ENCODE measurements around the gene PTGS1.

Gene PTGS1

GRCh38 chr9:122380293-122380692, 9.5 kb downstream of the PTGS1 start:
- Histone ChIP-seq H3K9me2 (replicated peaks; ENCODE audit: low read depth, low read length) (no peaks in the 10 kb centered on the region), H3K9me3 (ENCODE audit: insufficient read depth, low read depth, low read length) (peaks cover 8% of the 10 kb centered on the region; the same call in 1 of the 2 replicates), H3K4me2 (ENCODE audit: low read depth, low read length, poor library complexity, severe bottlenecking) (no peak overlapping the region), H4K20me1 (ENCODE audit: insufficient read depth, low read length, poor library complexity, severe bottlenecking) (no peaks in the 10 kb centered on the region), H3F3A (ENCODE audit: low read depth) (no peaks in the 10 kb centered on the region), H3K4me3 (ENCODE audit: low read length, poor library complexity, severe bottlenecking) (no peak overlapping the region), H2AFZ (ENCODE audit: low read length) (no peak overlapping the region), H3K4me1 (ENCODE audit: insufficient read depth, low read length, poor library complexity, severe bottlenecking) (no peaks in the 10 kb centered on the region), H3K36me3 (ENCODE audit: insufficient read depth, low read length) (no peaks in the 10 kb centered on the region), H3K9ac (ENCODE audit: low read depth, low read length, poor library complexity, severe bottlenecking) (no peak overlapping the region), H3K79me2 (ENCODE audit: insufficient read depth, low read length) (no peaks in the 10 kb centered on the region), H3K27me3 (ENCODE audit: insufficient read depth, low read length, poor library complexity, severe bottlenecking) (no peaks in the 10 kb centered on the region)
- TF ChIP-seq EZH2phosphoT487 (IDR thresholded peaks at IDR 0.05; ENCODE audit: borderline replicate concordance) (no peak), CTCF (conservative IDR thresholded peaks at IDR 0.05; ENCODE audit: low read length) (no peak)

GRCh38 chr9:122381206-122381950, 10.6 kb downstream of the PTGS1 start:
- no peak for TF ChIP-seq EZH2phosphoT487 (IDR thresholded peaks at IDR 0.05; ENCODE audit: borderline replicate concordance)
- no peak for TF ChIP-seq CTCF (conservative IDR thresholded peaks at IDR 0.05; ENCODE audit: low read length)
- Histone ChIP-seq H3K4me3 (ENCODE audit: low read length, poor library complexity, severe bottlenecking) (no peak overlapping the region), H3K4me2 (ENCODE audit: low read depth, low read length, poor library complexity, severe bottlenecking) (no peak overlapping the region), H4K20me1 (ENCODE audit: insufficient read depth, low read length, poor library complexity, severe bottlenecking) (no peaks in the 10 kb centered on the region), H3K9me3 (ENCODE audit: insufficient read depth, low read depth, low read length) (peaks cover 8% of the 10 kb centered on the region; the same call in 1 of the 2 replicates), H3K36me3 (ENCODE audit: insufficient read depth, low read length) (no peaks in the 10 kb centered on the region), H2AFZ (ENCODE audit: low read length) (no peak overlapping the region), H3K79me2 (ENCODE audit: insufficient read depth, low read length) (no peaks in the 10 kb centered on the region), H3K27me3 (ENCODE audit: insufficient read depth, low read length, poor library complexity, severe bottlenecking) (no peaks in the 10 kb centered on the region), H3K4me1 (ENCODE audit: insufficient read depth, low read length, poor library complexity, severe bottlenecking) (no peaks in the 10 kb centered on the region), H3F3A (ENCODE audit: low read depth) (no peaks in the 10 kb centered on the region), H3K9ac (ENCODE audit: low read depth, low read length, poor library complexity, severe bottlenecking) (no peak overlapping the region), H3K9me2 (replicated peaks; ENCODE audit: low read depth, low read length) (no peaks in the 10 kb centered on the region)

DNA sequence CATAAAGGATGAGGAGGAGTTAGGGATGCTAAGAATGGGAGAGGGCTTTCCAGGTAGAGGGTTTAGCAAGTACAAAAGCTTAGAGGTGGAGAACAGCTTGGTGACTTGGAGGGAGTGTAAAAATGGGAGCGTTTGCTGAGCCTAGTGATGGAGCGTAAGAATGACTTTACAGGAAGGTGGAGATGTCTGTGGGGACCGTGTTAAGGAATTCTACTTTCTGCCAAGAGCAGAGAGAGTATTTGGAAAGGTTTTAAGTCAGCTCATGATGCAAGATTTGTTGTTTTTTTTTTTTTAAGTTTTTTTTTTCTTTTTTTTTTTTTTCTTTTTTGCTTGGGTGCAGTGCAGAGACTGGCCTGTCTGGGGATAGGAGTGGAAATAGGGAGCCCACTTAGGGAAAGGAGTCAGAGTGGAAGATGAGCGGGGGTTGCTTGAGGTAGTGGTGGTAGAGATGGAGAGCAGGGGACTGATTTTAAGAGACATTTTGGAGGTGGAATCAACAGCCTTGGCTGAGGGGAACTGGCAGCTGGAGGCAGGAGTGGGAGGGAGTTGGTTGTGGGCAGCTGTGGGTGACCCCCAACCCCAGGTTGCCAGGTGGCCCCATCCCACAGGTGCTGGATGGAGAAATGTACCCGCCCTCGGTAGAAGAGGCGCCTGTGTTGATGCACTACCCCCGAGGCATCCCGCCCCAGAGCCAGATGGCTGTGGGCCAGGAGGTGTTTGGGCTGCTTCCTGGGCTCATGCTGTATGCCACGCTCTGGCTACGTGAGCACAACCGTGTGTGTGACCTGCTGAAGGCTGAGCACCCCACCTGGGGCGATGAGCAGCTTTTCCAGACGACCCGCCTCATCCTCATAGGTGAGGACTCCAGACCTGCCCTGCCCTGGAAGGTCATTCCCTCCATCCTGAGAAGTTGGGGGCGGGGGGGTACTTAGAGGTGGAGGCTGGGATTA, 12.4 kb downstream of the PTGS1 start:
- no peaks in the 10 kb centered on the region for H3K4me1 ChIP-seq (ENCODE audit: insufficient read depth, low read length, poor library complexity, severe bottlenecking)
- H2AFZ ChIP-seq (ENCODE audit: low read length) = no peak overlapping the region
- no peaks in the 10 kb centered on the region for H3K27me3 ChIP-seq (ENCODE audit: insufficient read depth, low read length, poor library complexity, severe bottlenecking)
- no peak overlapping the region for H3K9ac ChIP-seq (ENCODE audit: low read depth, low read length, poor library complexity, severe bottlenecking)
- no peak overlapping the region for H3K4me2 ChIP-seq (ENCODE audit: low read depth, low read length, poor library complexity, severe bottlenecking)
- H3K4me3 ChIP-seq (ENCODE audit: low read length, poor library complexity, severe bottlenecking) = no peak overlapping the region
- H4K20me1 ChIP-seq (ENCODE audit: insufficient read depth, low read length, poor library complexity, severe bottlenecking) = no peaks in the 10 kb centered on the region
- H3K79me2 ChIP-seq (ENCODE audit: insufficient read depth, low read length) = no peaks in the 10 kb centered on the region
- no peaks in the 10 kb centered on the region for H3K36me3 ChIP-seq (ENCODE audit: insufficient read depth, low read length)
- peaks cover 8% of the 10 kb centered on the region; the same call in 1 of the 2 replicates for H3K9me3 ChIP-seq (ENCODE audit: insufficient read depth, low read depth, low read length)
- no peaks in the 10 kb centered on the region for H3K9me2 ChIP-seq (replicated peaks; ENCODE audit: low read depth, low read length)
- TF ChIP-seq CTCF (conservative IDR thresholded peaks at IDR 0.05; ENCODE audit: low read length) = no peak
- no peak for TF ChIP-seq EZH2phosphoT487 (IDR thresholded peaks at IDR 0.05; ENCODE audit: borderline replicate concordance)
- H3F3A ChIP-seq (ENCODE audit: low read depth) = no peaks in the 10 kb centered on the region

Measured in Loucy (cell line).